ENCODE measurements around the gene MRPL55.

- peak; percentile 40; the same call in 1 of the 2 replicates for TF ChIP-seq CTCF (conservative IDR thresholded peaks at IDR 0.05; ENCODE audit: low read depth, low read length)
- TF ChIP-seq EZH2 (IDR thresholded peaks at IDR 0.05; ENCODE audit: borderline replicate concordance, low read depth, low read length, poor library complexity, severe bottlenecking) = no peak
Observed at GRCh38 chr1:228109073-228109961, at the start of gene MRPL55.

Measured in A673 (cell line).